Endodermal cell (in vitro differentiated cells): ENCODE measurements around the gene SLCO1B3. TPM values are rescaled to one million over a fixed set of nuclear protein-coding genes. Genes with fewer than 3 reads are reported as not detected.

ENCODE experiments used
- DNase-seq: peaks from one replicate; pipeline ENCODE4 v3.0.0-alpha.2; 2017
- H3K27ac ChIP-seq: 2 replicates; pipeline ENCODE4 v1.5.1; 2013; ENCODE audit warnings: mild to moderate bottlenecking, low read depth, low read length, moderate library complexity
- H3K27me3 ChIP-seq: 2 replicates; pipeline ENCODE4 v1.6.1; 2013; ENCODE audit warnings: mild to moderate bottlenecking, low read length, moderate library complexity; ENCODE audit not compliant: insufficient read depth, control insufficient read depth, poor library complexity, severe bottlenecking
- H3K36me3 ChIP-seq: 2 replicates; pipeline ENCODE4 v1.7.0; 2013; ENCODE audit warnings: mild to moderate bottlenecking, low read length, moderate library complexity; ENCODE audit not compliant: control insufficient read depth, insufficient read depth
- H3K4me1 ChIP-seq: one replicate; pipeline ENCODE4 v1.7.0; 2013; ENCODE audit warnings: low read length; ENCODE audit not compliant: control insufficient read depth, insufficient read depth
- H3K4me3 ChIP-seq: 2 replicates; pipeline ENCODE4 v1.5.1; 2013; ENCODE audit warnings: mild to moderate bottlenecking, low read length, moderate library complexity
- H3K9ac ChIP-seq: 2 replicates; pipeline ENCODE4 v1.6.1; 2013; ENCODE audit warnings: mild to moderate bottlenecking, low read length, moderate library complexity; ENCODE audit not compliant: poor library complexity, severe bottlenecking; ENCODE audit errors: extremely low read depth
- H3K9me3 ChIP-seq: 2 replicates; pipeline ENCODE4 v1.6.1; 2013; ENCODE audit warnings: mild to moderate bottlenecking, low read length, moderate library complexity; ENCODE audit not compliant: control insufficient read depth
- H3K27ac Mint-ChIP-seq: 2 replicates; pipeline ENCODE4 v1.8.0; 2020; ENCODE audit warnings: mixed read lengths
- H3K27me3 Mint-ChIP-seq: 2 replicates; pipeline ENCODE4 v1.8.0; 2021; ENCODE audit warnings: mild to moderate bottlenecking, mixed read lengths; ENCODE audit not compliant: insufficient read depth
- H3K36me3 Mint-ChIP-seq: 2 replicates; pipeline ENCODE4 v1.8.0; 2020; ENCODE audit warnings: low read depth, mixed read lengths
- H3K4me1 Mint-ChIP-seq: 2 replicates; pipeline ENCODE4 v1.8.0; 2020; ENCODE audit warnings: mixed read lengths
- H3K4me3 Mint-ChIP-seq: 2 replicates; pipeline ENCODE4 v1.8.0; 2020; ENCODE audit warnings: mild to moderate bottlenecking, moderate library complexity, mixed read lengths
- H3K9me3 Mint-ChIP-seq: 2 replicates; pipeline ENCODE4 v1.8.0; 2020; ENCODE audit warnings: mild to moderate bottlenecking, mixed read lengths
- CTCF ChIP-seq: fragments of 200-600 bp; sonication (generic); conservative IDR thresholded peaks from 2 replicates; pipeline ENCODE4 v1.5.0; 2021; ENCODE audit warnings: antibody characterized with exemption, mild to moderate bottlenecking
- WGBS, 2 experiments: methylation state at CpG; one replicate each; pipeline versions ENCODE4 v1.1.5 to v1.1.7; 2013; ENCODE audit warnings: missing lambda C conversion rate in 2 of 2, mixed read lengths in 1 of 2; ENCODE audit not compliant: insufficient coverage in 1 of 2, insufficient read length in 1 of 2; 5-methylcytosine and 5-hydroxymethylcytosine counted together
- total RNA-seq, 2 donors: library from RNA; stranded (reverse); fragmentation: NEBNext Ultra II Directional in 1 of 2; extraction: Animal tissue kit (Norgen Biotek cat#: 25700) in 1 of 2; gene quantifications; 2 replicates in 1 of 2; 3 replicates in 1 of 2; pipeline ENCODE4 v1.2.1, GENCODE V29; 2021

SLCO1B3 gene
- total RNA-seq, 2 donors from 2014 or later: not detected

DNA sequence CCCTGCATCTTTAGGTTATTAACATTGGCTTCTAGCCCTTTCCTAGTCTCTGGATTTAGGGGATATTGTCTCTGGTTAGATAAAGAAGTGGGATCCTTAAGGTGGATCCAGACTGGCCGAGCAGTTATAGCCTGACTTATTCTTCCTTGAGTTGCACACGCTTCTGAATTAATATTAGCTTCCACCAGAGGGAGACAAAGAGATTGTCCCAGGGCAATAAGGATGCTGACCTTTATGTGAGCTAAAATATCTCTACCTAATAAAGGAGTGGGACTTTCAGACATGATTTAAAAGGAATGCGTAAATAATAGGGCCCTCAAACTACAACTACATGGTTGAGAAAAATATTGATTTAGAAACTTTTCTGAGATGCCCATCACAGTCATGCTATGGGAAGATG, 139.7 kb downstream of the SLCO1B3 start:
- Histone ChIP-seq H3K4me3 (no peak overlapping the region), H3K27me3 (no peaks in the 10 kb centered on the region), H3K27ac (no peak overlapping the region), H3K4me1 (no peaks in the 10 kb centered on the region), H3K36me3 (no peaks in the 10 kb centered on the region), H3K9me3 (no peaks in the 10 kb centered on the region), H3K9ac (no peak overlapping the region)
- no peak overlapping the region for H3K27ac Mint-ChIP-seq
- peak; percentile 95 for TF ChIP-seq CTCF
- no peaks in the 10 kb centered on the region for H3K9me3 Mint-ChIP-seq
- no peaks in the 10 kb centered on the region for H3K36me3 Mint-ChIP-seq
- H3K27me3 Mint-ChIP-seq: peaks cover 2% of the 10 kb centered on the region
- H3K4me1 Mint-ChIP-seq: no peaks in the 10 kb centered on the region
- H3K4me3 Mint-ChIP-seq: no peak overlapping the region
- WGBS, 2 experiments: 50% methylated on average over 2 of the region's 3 CpGs; no CpG with 5 or more reads in 1 of the 2 experiments
- no peak for DNase-seq

DNA sequence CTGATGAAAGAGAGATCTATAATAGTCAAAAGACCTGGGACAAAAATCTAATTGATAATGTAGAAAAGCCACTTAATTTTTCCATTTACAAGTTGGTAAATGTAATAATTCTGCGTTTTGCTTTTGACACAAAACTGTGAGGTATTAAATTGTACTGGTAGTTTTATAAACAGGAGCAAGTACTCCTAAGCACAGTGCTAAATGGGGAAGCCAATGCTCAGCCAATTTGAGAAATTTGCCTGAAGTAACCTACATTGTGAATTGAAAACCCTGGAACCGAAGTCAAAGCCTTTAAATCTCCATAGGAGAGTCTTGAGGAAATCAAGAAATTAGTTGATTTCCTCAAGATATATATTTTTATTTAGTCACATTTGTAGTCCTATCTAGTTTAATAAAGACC, 152.8 kb downstream of the SLCO1B3 start:
- Histone ChIP-seq H3K9me3 (peaks cover 10% of the 10 kb centered on the region), H3K27ac (no peak overlapping the region), H3K9ac (no peak overlapping the region), H3K36me3 (no peaks in the 10 kb centered on the region), H3K27me3 (no peaks in the 10 kb centered on the region), H3K4me3 (no peak overlapping the region), H3K4me1 (no peaks in the 10 kb centered on the region)
- no peak for TF ChIP-seq CTCF
- Mint-ChIP-seq H3K4me1 (no peaks in the 10 kb centered on the region), H3K36me3 (peaks cover 2% of the 10 kb centered on the region), H3K27ac (no peak overlapping the region), H3K9me3 (peaks cover 42% of the 10 kb centered on the region), H3K4me3 (no peak overlapping the region), H3K27me3 (no peaks in the 10 kb centered on the region)
- 86 to 91% methylated on average over 1 to 2 of the region's 2 CpGs for WGBS, 2 experiments
- no peak for DNase-seq

GRCh38 chr12:20963762-20964161, 153.3 kb downstream of the SLCO1B3 start:
- no peaks in the 10 kb centered on the region for H3K27me3 ChIP-seq
- no peak overlapping the region for H3K4me3 ChIP-seq
- H3K9me3 ChIP-seq: peaks cover 10% of the 10 kb centered on the region
- no peaks in the 10 kb centered on the region for H3K4me1 ChIP-seq
- DNase-seq: no peak
- H3K27ac ChIP-seq: no peak overlapping the region
- no peaks in the 10 kb centered on the region for H3K4me1 Mint-ChIP-seq
- no peak for TF ChIP-seq CTCF
- peaks cover 42% of the 10 kb centered on the region for H3K9me3 Mint-ChIP-seq
- H3K4me3 Mint-ChIP-seq: no peak overlapping the region
- H3K27me3 Mint-ChIP-seq: no peaks in the 10 kb centered on the region
- H3K27ac Mint-ChIP-seq: no peak overlapping the region
- H3K36me3 Mint-ChIP-seq: peaks cover 2% of the 10 kb centered on the region
- H3K36me3 ChIP-seq: no peaks in the 10 kb centered on the region
- no peak overlapping the region for H3K9ac ChIP-seq
- WGBS, 2 experiments: 73 to 88% methylated on average over 2 to 4 of the region's 4 CpGs

Other genes with a start within 250 kb of the SLCO1B3 start
- gene SLCO1C1, start 115.4 kb upstream of the SLCO1B3 start, total RNA-seq: under 1 TPM; 0.57 to 0.64 TPM